Lower lobe of right lung (tissue), 2 donors: ENCODE data around the gene ALOX12B. TPM values are rescaled to one million over a fixed set of nuclear protein-coding genes. Genes with fewer than 3 reads are reported as not detected.

Experiments
- ATAC-seq, 2 donors: fragments of 200-7000 bp; cut with Tn5 transposase; one replicate each; pipeline ENCODE4 v1.9.1; 2020 to 2022; ENCODE audit warnings: mild to moderate bottlenecking in 2 of 2, moderate library complexity in 2 of 2
- DNase-seq: peaks from one replicate; pipeline ENCODE4 v3.0.0-alpha.2; 2020
- H3K27ac ChIP-seq: fragments of 200-600 bp; one replicate; pipeline ENCODE4 v1.8.0; 2022
- H3K27me3 ChIP-seq: fragments of 200-600 bp; one replicate; pipeline ENCODE4 v1.8.0; 2022; ENCODE audit warnings: low read depth
- H3K36me3 ChIP-seq: fragments of 200-600 bp; one replicate; pipeline ENCODE4 v1.8.0; 2022; ENCODE audit warnings: mild to moderate bottlenecking
- H3K4me1 ChIP-seq: fragments of 200-600 bp; one replicate; pipeline ENCODE4 v1.8.0; 2022
- H3K4me3 ChIP-seq: fragments of 200-600 bp; one replicate; pipeline ENCODE4 v1.8.0; 2022; ENCODE audit warnings: mild to moderate bottlenecking
- H3K9me3 ChIP-seq: fragments of 200-600 bp; one replicate; pipeline ENCODE4 v1.8.0; 2022
- intact Hi-C: fragments of 100-400 bp; cut with DNase I; formaldehyde crosslinking; loops from one replicate; pipeline ENCODE4 v1.11.0; 2022
- total RNA-seq: library from RNA; stranded (reverse); fragmentation: NEBNext Ultra II Directional; extraction: Animal tissue kit (Norgen Biotek cat#: 25700); gene quantifications from one replicate; pipeline ENCODE4 v1.2.1, GENCODE V29; 2021
- TF ChIP-seq, protein P1 (sequence below): fragments of 200-600 bp; IDR thresholded peaks from one replicate; pipeline ENCODE4 v1.8.0; 2022; ENCODE audit warnings: antibody characterized with exemption, mild to moderate bottlenecking
- donor health status: DM: no; HTN: yes; CAD: no; lungs with severe emphysema.

ALOX12B gene
- total RNA-seq, 1 donor from 2014 or later: not detected

DNA sequence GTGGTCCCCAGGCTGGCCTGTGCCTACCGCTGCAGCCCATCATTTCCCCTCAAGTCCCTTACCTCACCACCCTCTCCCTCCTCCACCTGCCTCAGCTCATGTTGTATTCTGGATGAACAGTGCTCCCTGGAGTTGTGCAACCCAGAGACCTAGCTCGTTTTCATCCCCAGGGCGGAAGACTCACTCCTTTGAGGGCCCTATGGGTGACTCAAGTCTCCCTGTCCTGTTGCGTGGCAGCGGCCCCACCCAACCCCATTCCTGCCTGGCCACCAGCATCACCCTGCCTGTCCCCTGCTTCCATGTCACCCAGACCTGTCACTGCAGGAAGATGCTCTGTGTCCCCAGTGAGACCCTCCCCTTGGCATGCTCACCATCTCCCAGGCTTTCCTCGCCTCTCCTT, 3.3 kb downstream of the ALOX12B start:
- H3K36me3 ChIP-seq: no peaks in the 10 kb centered on the region
- intact Hi-C loops: no loop called here
- ATAC-seq: no peak

DNA sequence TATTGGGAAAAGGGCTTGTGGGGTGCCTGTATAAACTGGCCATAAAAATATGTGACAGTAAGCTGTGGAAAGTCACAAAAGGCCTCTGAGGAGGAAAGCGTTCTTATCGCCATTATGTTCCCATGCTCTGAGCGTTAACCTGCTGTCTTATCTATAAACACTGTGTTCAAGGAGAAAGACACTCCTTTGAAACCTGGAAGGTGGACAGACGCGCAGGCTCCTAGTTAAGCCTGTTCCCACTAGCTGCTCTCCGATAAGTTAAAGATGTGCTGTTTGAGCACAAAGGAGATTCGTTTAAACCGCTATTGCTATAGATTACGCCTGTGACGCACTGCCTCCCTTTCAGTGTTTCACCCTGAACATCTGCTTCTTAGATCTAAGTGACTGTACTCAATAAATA, 5.2 kb downstream of the ALOX12B start:
- Histone ChIP-seq H3K4me1 (peaks cover 14% of the 10 kb centered on the region), H3K36me3 (no peaks in the 10 kb centered on the region), H3K4me3 (no peak overlapping the region), H3K27me3 (peaks cover 74% of the 10 kb centered on the region), H3K9me3 (no peaks in the 10 kb centered on the region), H3K27ac (no peak overlapping the region)
- intact Hi-C loops: no loop called here
- TF ChIP-seq, protein P1, sequence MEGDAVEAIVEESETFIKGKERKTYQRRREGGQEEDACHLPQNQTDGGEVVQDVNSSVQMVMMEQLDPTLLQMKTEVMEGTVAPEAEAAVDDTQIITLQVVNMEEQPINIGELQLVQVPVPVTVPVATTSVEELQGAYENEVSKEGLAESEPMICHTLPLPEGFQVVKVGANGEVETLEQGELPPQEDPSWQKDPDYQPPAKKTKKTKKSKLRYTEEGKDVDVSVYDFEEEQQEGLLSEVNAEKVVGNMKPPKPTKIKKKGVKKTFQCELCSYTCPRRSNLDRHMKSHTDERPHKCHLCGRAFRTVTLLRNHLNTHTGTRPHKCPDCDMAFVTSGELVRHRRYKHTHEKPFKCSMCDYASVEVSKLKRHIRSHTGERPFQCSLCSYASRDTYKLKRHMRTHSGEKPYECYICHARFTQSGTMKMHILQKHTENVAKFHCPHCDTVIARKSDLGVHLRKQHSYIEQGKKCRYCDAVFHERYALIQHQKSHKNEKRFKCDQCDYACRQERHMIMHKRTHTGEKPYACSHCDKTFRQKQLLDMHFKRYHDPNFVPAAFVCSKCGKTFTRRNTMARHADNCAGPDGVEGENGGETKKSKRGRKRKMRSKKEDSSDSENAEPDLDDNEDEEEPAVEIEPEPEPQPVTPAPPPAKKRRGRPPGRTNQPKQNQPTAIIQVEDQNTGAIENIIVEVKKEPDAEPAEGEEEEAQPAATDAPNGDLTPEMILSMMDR: no peak
- ATAC-seq (no peak), DNase-seq (no peak)

More for the DNA sequence above, 3.3 kb downstream of the ALOX12B start:
- TF ChIP-seq, protein P1: no peak
- H3K4me3 ChIP-seq: no peak overlapping the region
- peak; percentile 10 for DNase-seq
- no peak overlapping the region for H3K27ac ChIP-seq
- peaks cover 12% of the 10 kb centered on the region for H3K4me1 ChIP-seq
- H3K9me3 ChIP-seq: no peaks in the 10 kb centered on the region
- peaks cover 66% of the 10 kb centered on the region for H3K27me3 ChIP-seq

DNA sequence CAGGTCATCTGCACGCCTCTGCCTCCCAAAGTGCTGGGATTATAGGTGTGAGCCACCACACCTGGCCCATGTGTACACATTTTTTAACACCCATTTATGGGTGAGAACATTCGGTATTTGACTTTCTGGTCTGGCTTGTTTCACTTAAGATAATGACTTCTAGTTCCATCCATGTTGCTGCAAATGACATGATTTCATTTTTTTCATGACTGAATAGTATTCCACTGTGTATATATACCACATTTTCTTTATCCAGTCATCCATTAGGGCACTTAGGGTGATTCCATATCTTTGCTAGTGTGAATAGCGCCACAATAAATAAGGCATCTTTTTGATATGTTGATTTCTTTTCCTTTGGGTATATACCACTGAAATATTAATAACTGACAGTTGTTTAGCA, 5.6 kb downstream of the ALOX12B start:
- intact Hi-C loops: no loop called here

DNA sequence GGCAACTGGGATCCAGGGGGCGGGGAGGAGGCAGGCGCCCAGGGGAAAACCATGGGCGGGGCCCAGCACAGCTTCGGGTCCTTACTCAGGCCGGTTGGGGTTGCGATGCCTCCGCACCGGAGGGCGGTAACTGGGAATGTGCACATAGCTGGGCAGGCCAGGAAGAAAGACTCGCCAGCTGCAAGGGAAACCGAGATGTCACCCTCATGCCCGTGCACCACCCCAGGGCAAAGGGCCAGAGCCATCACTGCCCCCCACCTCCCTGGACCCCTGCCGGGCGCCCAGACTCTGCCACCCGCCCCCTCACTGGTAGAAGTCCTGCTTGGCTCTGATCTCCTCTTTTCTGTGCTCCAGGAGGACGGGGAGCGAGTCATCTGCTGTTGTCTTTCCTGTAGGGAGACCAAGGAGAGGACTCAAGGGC, 6.7 kb downstream of the ALOX12B start:
- Histone ChIP-seq H3K4me3 (no peak overlapping the region), H3K9me3 (no peaks in the 10 kb centered on the region), H3K36me3 (no peaks in the 10 kb centered on the region), H3K4me1 (peaks cover 14% of the 10 kb centered on the region), H3K27me3 (peaks cover 82% of the 10 kb centered on the region), H3K27ac (no peak overlapping the region)
- intact Hi-C loops: no loop called here
- TF ChIP-seq, protein P1: no peak
- no peak for ATAC-seq
- DNase-seq: peak; percentile 42

More for the DNA sequence above, 5.6 kb downstream of the ALOX12B start:
- Histone ChIP-seq H3K4me1 (peaks cover 14% of the 10 kb centered on the region), H3K27ac (no peak overlapping the region), H3K4me3 (no peak overlapping the region), H3K27me3 (peaks cover 78% of the 10 kb centered on the region), H3K36me3 (no peaks in the 10 kb centered on the region), H3K9me3 (no peaks in the 10 kb centered on the region)
- DNase-seq (no peak), ATAC-seq (no peak)
- TF ChIP-seq, protein P1: no peak

DNA sequence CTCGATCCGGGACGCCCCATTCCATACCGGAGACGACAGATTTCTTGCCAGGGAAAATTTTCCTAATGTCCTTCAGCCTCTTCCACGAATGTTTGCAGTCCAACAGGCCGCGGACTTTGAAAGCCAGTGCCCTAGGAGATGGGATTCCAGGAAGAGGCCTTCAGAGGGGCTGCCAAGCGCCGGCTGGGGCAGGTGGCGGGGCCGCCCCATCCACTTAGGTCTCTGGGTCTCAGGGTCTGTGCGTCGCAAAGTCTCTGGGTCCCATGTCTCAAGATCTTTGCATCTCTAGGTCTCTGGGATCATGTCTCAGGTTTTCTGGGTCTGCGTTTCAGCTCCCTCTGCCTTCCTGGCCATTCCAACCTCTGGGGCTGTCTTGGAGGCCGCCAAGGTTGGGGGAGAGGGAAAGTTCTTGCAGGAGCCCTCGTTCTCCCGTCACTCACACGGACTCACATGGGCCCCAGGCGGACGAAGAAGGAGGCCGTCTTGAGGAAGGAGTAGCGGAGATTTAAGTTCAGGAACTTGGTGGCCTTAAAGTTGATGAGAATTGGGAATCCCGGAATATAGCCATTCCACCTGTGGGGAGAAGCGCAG, 7.2 kb downstream of the ALOX12B start:
- DNase-seq (no peak), ATAC-seq (peak; percentile 6 to 22)
- H3K36me3 ChIP-seq: no peaks in the 10 kb centered on the region
- H3K27ac ChIP-seq: no peak overlapping the region
- TF ChIP-seq, protein P1: peak; percentile 33
- no peaks in the 10 kb centered on the region for H3K9me3 ChIP-seq
- intact Hi-C loops: no loop called here
- H3K27me3 ChIP-seq: peaks cover 82% of the 10 kb centered on the region
- peak overlapping the region; percentile 54 for H3K4me3 ChIP-seq
- H3K4me1 ChIP-seq: peaks cover 14% of the 10 kb centered on the region
